Measurements from ENCODE around the gene LAIR1. TPM values are rescaled to one million over a fixed set of nuclear protein-coding genes. Genes with fewer than 3 reads are reported as not detected.

LAIR1 gene
- total RNA-seq, 1 donor from 2014 or later: not detected

GRCh38 chr19:54392105-54392504 lies 27.4 kb upstream of the LAIR1 start:
- Histone ChIP-seq H4K20me1 (ENCODE audit: low read depth) (no peaks in the 10 kb centered on the region), H3K4me2 (no peak overlapping the region), H2AFZ (replicated peaks) (no peak overlapping the region), H3K4me1 (peaks cover 6% of the 10 kb centered on the region), H3K9ac (no peak overlapping the region), H3K79me2 (ENCODE audit: low read depth) (no peaks in the 10 kb centered on the region), H3F3A (ENCODE audit: low read depth) (peaks cover 6% of the 10 kb centered on the region), H3K36me3 (no peaks in the 10 kb centered on the region), H3K27me3 (peaks cover 34% of the 10 kb centered on the region), H3K4me3 (no peak overlapping the region), H3K9me3 (ENCODE audit: low read depth) (no peaks in the 10 kb centered on the region), H3K27ac (no peak overlapping the region)
- no peak for DNase-seq (ENCODE audit: low spot score)
- H3K27me3 Mint-ChIP-seq (ENCODE audit: insufficient read depth, low read depth): peaks cover 13% of the 10 kb centered on the region
- H3K36me3 Mint-ChIP-seq: no peaks in the 10 kb centered on the region
- no peak overlapping the region for H3K27ac Mint-ChIP-seq
- H3K4me3 Mint-ChIP-seq: no peak overlapping the region
- H3K9me3 Mint-ChIP-seq: no peaks in the 10 kb centered on the region
- peaks cover 18% of the 10 kb centered on the region for H3K4me1 Mint-ChIP-seq
- TF ChIP-seq EZH2phosphoT487 (IDR thresholded peaks at IDR 0.05): no peak
- TF ChIP-seq EZH2 (IDR thresholded peaks at IDR 0.05): no peak
- TF ChIP-seq CTCF (IDR thresholded peaks at IDR 0.05): no peak

GRCh38 chr19:54391589-54392061 lies 26.9 kb upstream of the LAIR1 start:
- H3K4me1 Mint-ChIP-seq: peaks cover 18% of the 10 kb centered on the region
- no peak for TF ChIP-seq EZH2 (IDR thresholded peaks at IDR 0.05)
- no peak for TF ChIP-seq EZH2phosphoT487 (IDR thresholded peaks at IDR 0.05)
- TF ChIP-seq CTCF (IDR thresholded peaks at IDR 0.05): peak; percentile 11
- DNase-seq (ENCODE audit: low spot score): peak; percentile 26
- Histone ChIP-seq H3K79me2 (ENCODE audit: low read depth) (no peaks in the 10 kb centered on the region), H3K27me3 (peaks cover 39% of the 10 kb centered on the region), H2AFZ (replicated peaks) (no peak overlapping the region), H3F3A (ENCODE audit: low read depth) (peaks cover 6% of the 10 kb centered on the region), H4K20me1 (ENCODE audit: low read depth) (no peaks in the 10 kb centered on the region), H3K4me1 (peaks cover 6% of the 10 kb centered on the region), H3K4me2 (no peak overlapping the region), H3K9ac (no peak overlapping the region), H3K9me3 (ENCODE audit: low read depth) (no peaks in the 10 kb centered on the region), H3K27ac (no peak overlapping the region), H3K4me3 (no peak overlapping the region), H3K36me3 (no peaks in the 10 kb centered on the region)
- no peaks in the 10 kb centered on the region for H3K36me3 Mint-ChIP-seq
- peaks cover 13% of the 10 kb centered on the region for H3K27me3 Mint-ChIP-seq (ENCODE audit: insufficient read depth, low read depth)
- no peak overlapping the region for H3K4me3 Mint-ChIP-seq
- no peaks in the 10 kb centered on the region for H3K9me3 Mint-ChIP-seq
- no peak overlapping the region for H3K27ac Mint-ChIP-seq

- peaks cover 18% of the 10 kb centered on the region for H3K4me1 Mint-ChIP-seq
- peak; percentile 93 for DNase-seq (ENCODE audit: low spot score)
- H3K4me3 Mint-ChIP-seq: no peak overlapping the region
- Histone ChIP-seq H3K36me3 (no peaks in the 10 kb centered on the region), H3K79me2 (ENCODE audit: low read depth) (no peaks in the 10 kb centered on the region), H3K4me2 (peak overlapping the region; percentile 41), H3K9ac (no peak overlapping the region), H3K4me1 (peaks cover 6% of the 10 kb centered on the region), H3K27me3 (peaks cover 45% of the 10 kb centered on the region), H3K9me3 (ENCODE audit: low read depth) (no peaks in the 10 kb centered on the region), H3K4me3 (no peak overlapping the region), H3K27ac (no peak overlapping the region), H3F3A (ENCODE audit: low read depth) (peaks cover 6% of the 10 kb centered on the region), H4K20me1 (ENCODE audit: low read depth) (no peaks in the 10 kb centered on the region), H2AFZ (replicated peaks) (no peak overlapping the region)
- TF ChIP-seq EZH2 (IDR thresholded peaks at IDR 0.05): no peak
- no peak for TF ChIP-seq EZH2phosphoT487 (IDR thresholded peaks at IDR 0.05)
- TF ChIP-seq CTCF (IDR thresholded peaks at IDR 0.05): peak; percentile 87
- no peaks in the 10 kb centered on the region for H3K9me3 Mint-ChIP-seq
- H3K27ac Mint-ChIP-seq: no peak overlapping the region
- H3K36me3 Mint-ChIP-seq: no peaks in the 10 kb centered on the region
- H3K27me3 Mint-ChIP-seq (ENCODE audit: insufficient read depth, low read depth): peaks cover 13% of the 10 kb centered on the region
These were observed 26.3 kb upstream of the LAIR1 start for GRCh38 chr19:54390942-54391577.

All from neural progenitor cell (in vitro differentiated cells).